Naive B cell (primary cell): Measurements from ENCODE around the gene FBXO27. TPM values are rescaled to one million over a fixed set of nuclear protein-coding genes. Genes with fewer than 3 reads are reported as not detected.

Experiments
- ATAC-seq, 2 donors: fragments of 150-1000 bp; cut with Tn5 transposase; 2 replicates each; pipeline ENCODE4 v1.10.0; 2021; ENCODE audit warnings: low read depth in 2 of 2, mild to moderate bottlenecking in 2 of 2, moderate library complexity in 2 of 2
- DNase-seq: peaks from one replicate; pipeline ENCODE4 v3.0.0; 2022
- H3K27ac Mint-ChIP-seq, 6 donors: one replicate each; pipeline ENCODE4 v1.8.0; 2020 to 2022; ENCODE audit warnings: mild to moderate bottlenecking in 6 of 6, mixed read lengths in 6 of 6, moderate library complexity in 5 of 6, inconsistent platforms in 2 of 6
- H3K27me3 Mint-ChIP-seq, 3 donors: one replicate each; pipeline ENCODE4 v1.8.0; 2021 to 2022; ENCODE audit warnings: mixed read lengths in 3 of 3, mild to moderate bottlenecking in 1 of 3
- H3K36me3 Mint-ChIP-seq, 2 donors: one replicate each; pipeline ENCODE4 v1.8.0; 2020 to 2022; ENCODE audit warnings: mixed read lengths in 2 of 2, inconsistent platforms in 1 of 2, mild to moderate bottlenecking in 1 of 2
- H3K4me1 Mint-ChIP-seq, 3 donors: one replicate each; pipeline ENCODE4 v1.8.0; 2020 to 2022; ENCODE audit warnings: mixed read lengths in 3 of 3, inconsistent platforms in 1 of 3, mild to moderate bottlenecking in 1 of 3, moderate library complexity in 1 of 3
- H3K4me3 Mint-ChIP-seq, 8 donors: one replicate each; pipeline ENCODE4 v1.8.0; 2020 to 2022; ENCODE audit warnings: mild to moderate bottlenecking in 8 of 8, mixed read lengths in 8 of 8, moderate library complexity in 8 of 8, inconsistent platforms in 2 of 8
- H3K9me3 Mint-ChIP-seq, 7 donors: one replicate each; pipeline ENCODE4 v1.8.0; 2020 to 2022; ENCODE audit warnings: mixed read lengths in 7 of 7, mild to moderate bottlenecking in 5 of 7, inconsistent platforms in 2 of 7, moderate library complexity in 1 of 7
- polyA plus RNA-seq, 6 donors: library from polyadenylated mRNA; unstranded; fragments of 300-500 nt; fragmentation: Illumina TruSeq; gene quantifications; one replicate each; pipeline ENCODE4 v1.2.3, GENCODE V29; 2021; ENCODE audit warnings: low read depth in 6 of 6

Gene FBXO27
- polyA plus RNA-seq, 6 donors from 2014 or later, result not detected

GRCh38 chr19:38975214-38975860 lies 57.0 kb downstream of the FBXO27 start, which contains the start of gene FBXO17:
TSS of gene FBXO17 (minus strand) at chr19:38975742. CDS start at chr19:38950319, 25,423 bp downstream.
- peaks cover 0 to 10% (median 6%) of the 10 kb centered on the region in 7 donors for H3K9me3 Mint-ChIP-seq
- H3K27ac Mint-ChIP-seq, result no peak within 1 kb of the TSS
- H3K4me3 Mint-ChIP-seq, result peak within 1 kb of the TSS in 7 of 8 donors; percentile 49 to 80 (median 68)
- peaks cover 4 to 12% of the 10 kb centered on the region in 2 donors for H3K36me3 Mint-ChIP-seq
- ATAC-seq (no peak), DNase-seq (no peak)
- peaks cover 7 to 9% (median 8%) of the 10 kb centered on the region in 3 donors for H3K4me1 Mint-ChIP-seq
- peaks cover 34 to 74% (median 36%) of the 10 kb centered on the region in 3 donors for H3K27me3 Mint-ChIP-seq

- Mint-ChIP-seq H3K9me3 (peaks cover 0 to 4% (median under 1%) of the 10 kb centered on the region in 7 donors), H3K27ac (no peak overlapping the region), H3K36me3 (peaks cover 4 to 10% of the 10 kb centered on the region in 2 donors), H3K4me3 (peak overlapping the region in 3 of 8 donors; percentile 60 to 74 (median 67)), H3K4me1 (peaks cover 7 to 9% (median 8%) of the 10 kb centered on the region in 3 donors), H3K27me3 (peaks cover 34 to 70% (median 37%) of the 10 kb centered on the region in 3 donors)
- DNase-seq, result no peak
- ATAC-seq, result no peak
Measured at GRCh38 chr19:38974624-38975213, 57.6 kb downstream of the FBXO27 start.

Other genes with a start within 250 kb of the FBXO27 start
- 1 to 10 TPM in 1 of 6 donors, not detected in 5; 6.0 TPM for gene LGALS7B, start 243.3 kb downstream of the FBXO27 start, polyA plus RNA-seq
- 1 to 10 TPM in 1 of 6 donors, not detected in 5; 1.4 TPM for gene LGALS4, start 219.6 kb downstream of the FBXO27 start, polyA plus RNA-seq
- 100 to 1,000 TPM; 234 to 283 (median 274) TPM for gene ECH1, start 200.8 kb downstream of the FBXO27 start, polyA plus RNA-seq
- gene HNRNPL, start 182.6 kb downstream of the FBXO27 start, polyA plus RNA-seq, result 100 to 1,000 TPM in 3 of 6 donors, 10 to 100 TPM in 3; 29.0 to 116 (median 99.3) TPM
- gene RINL, start 154.3 kb downstream of the FBXO27 start, polyA plus RNA-seq, result 10 to 100 TPM; 22.1 to 80.3 (median 50.2) TPM
- gene SIRT2, start 132.9 kb downstream of the FBXO27 start, polyA plus RNA-seq, result 10 to 100 TPM; 43.2 to 64.9 (median 54.4) TPM
- gene NFKBIB, start 132.6 kb downstream of the FBXO27 start, polyA plus RNA-seq, result 10 to 100 TPM in 5 of 6 donors, 1 to 10 TPM in 1; 6.9 to 16.9 (median 12.1) TPM
- not detected for gene CCER2, start 120.4 kb downstream of the FBXO27 start, polyA plus RNA-seq
- 10 to 100 TPM in 5 of 6 donors, 1 to 10 TPM in 1; 3.6 to 16.6 (median 12.5) TPM for gene SARS2, start 101.8 kb downstream of the FBXO27 start, polyA plus RNA-seq
- 100 to 1,000 TPM in 2 of 6 donors, 10 to 100 TPM in 4; 66.8 to 117 (median 85.1) TPM for gene MRPS12, start 101.6 kb downstream of the FBXO27 start, polyA plus RNA-seq
- not detected for gene FBXO17, start 56.8 kb downstream of the FBXO27 start, polyA plus RNA-seq
- not detected for gene ACP7, start 51.8 kb upstream of the FBXO27 start, polyA plus RNA-seq
- 1 to 10 TPM in 5 of 6 donors, under 1 TPM in 1; 0.09 to 2.6 (median 1.7) TPM for gene PAK4, start 93.2 kb upstream of the FBXO27 start, polyA plus RNA-seq
- gene NCCRP1, start 164.4 kb upstream of the FBXO27 start, polyA plus RNA-seq, result not detected
- not detected for gene SYCN, start 171.7 kb upstream of the FBXO27 start, polyA plus RNA-seq
- not detected for gene IFNL3, start 212.5 kb upstream of the FBXO27 start, polyA plus RNA-seq
- gene IFNL4, start 216.3 kb upstream of the FBXO27 start, polyA plus RNA-seq, result not detected
- not detected for gene IFNL2, start 235.8 kb upstream of the FBXO27 start, polyA plus RNA-seq